GM21515 (cell line): Measurements from ENCODE around the gene SOD2.
"Not testable (repeated sequence)": the region's sequence is repeated elsewhere in the genome, so short reads cannot be mapped to it uniquely, and the experiment has no call there.

ENCODE experiments used
- ATAC-seq: cut with Tn5 transposase; IDR thresholded peaks from one replicate; pipeline ENCODE4 v1.9.1; 2021; ENCODE audit not compliant: unreplicated experiment

Gene SOD2

DNA sequence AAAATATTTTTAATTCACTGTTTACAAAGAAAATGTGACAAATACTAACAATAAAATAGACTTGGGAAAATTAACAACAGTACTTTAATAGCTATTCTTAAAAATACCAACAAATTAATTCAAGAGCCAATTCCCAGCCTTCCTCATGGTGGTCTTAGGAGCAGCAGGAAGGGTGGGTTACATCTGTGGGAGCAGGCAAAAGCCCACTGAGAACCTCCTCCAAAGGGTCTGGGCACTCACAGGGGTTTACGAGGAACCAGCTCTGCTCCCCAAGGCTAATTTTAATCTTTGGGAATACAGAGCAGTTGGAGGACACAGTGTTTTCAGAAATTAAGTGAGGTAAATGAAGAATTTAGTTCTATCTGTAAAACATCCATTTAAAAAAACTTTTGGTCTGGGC is 10.2 kb downstream of the SOD2 start:
- no peak for ATAC-seq

DNA sequence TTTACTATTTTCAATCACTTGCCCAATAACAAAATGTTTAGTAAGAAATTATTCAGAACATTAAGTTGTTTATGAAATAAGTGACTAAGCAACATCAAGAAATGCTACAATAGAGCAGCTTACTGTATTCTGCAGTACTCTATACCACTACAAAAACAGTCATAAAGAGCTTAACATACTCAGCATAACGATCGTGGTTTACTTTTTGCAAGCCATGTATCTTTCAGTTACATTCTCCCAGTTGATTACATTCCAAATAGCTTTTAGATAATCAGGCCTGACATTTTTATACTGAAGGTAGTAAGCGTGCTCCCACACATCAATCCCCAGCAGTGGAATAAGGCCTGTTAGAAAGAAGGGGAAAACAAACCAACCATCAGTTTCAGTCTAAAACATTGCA is 10.7 kb downstream of the SOD2 start:
- ATAC-seq, result no peak

GRCh38 chr6:159681191-159681880 is 11.7 kb downstream of the SOD2 start:
- no peak for ATAC-seq

GRCh38 chr6:159680104-159680503 is 12.9 kb downstream of the SOD2 start:
- ATAC-seq, result no peak

- ATAC-seq, result no peak
These were observed 13.7 kb downstream of the SOD2 start for GRCh38 chr6:159679091-159680077.

DNA sequence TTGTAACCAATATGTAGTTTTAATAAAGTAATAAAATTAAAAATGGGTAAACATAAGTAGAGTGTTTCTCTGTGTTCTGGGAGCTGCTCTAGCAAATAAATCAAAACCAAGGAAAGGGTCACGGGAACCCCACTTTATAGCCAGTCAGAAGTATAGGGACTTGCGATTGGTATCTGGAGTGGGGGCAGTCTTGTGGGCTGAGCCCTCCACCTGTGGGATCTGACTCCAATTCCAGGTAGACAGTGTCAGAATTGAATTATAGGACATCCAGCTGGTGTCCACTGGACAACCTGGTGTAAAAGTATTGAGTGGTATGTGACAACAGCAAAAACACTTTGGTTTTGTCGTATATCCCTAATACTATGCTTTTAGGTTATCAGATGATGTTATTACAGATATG is 14.5 kb downstream of the SOD2 start:
- ATAC-seq, result no peak

DNA sequence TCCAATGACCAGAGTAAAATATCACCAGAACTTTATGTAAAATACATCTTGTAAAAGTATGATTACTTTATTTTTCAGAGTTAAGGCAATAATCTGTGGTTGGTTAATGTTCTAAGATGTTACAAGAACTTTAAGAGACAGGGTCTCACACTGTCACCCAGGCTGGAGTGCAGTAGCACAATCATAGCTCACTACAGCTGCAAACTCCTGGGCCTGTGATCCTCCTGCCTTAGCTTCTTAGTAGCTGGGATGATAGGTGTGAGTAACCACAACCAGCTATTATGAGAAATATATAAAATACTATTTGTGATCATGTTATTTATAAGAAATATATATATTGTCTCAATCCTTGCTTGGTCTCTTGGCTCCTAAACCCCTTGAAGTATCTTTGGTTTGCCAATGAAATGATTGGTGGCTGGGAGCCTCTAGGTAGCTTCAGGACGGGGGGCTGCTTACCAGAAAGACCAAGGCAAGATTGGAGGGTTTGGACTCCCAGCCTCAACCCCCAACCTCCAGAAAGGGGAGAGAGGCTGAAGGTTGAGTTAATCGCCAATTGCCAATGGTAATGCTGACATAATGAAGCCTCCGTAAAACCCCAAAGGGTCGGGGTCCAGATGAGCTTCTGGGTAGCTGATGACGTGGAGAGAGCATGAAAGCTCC is 15.4 kb downstream of the SOD2 start:
- no peak for ATAC-seq

GRCh38 chr6:159676890-159677505 is 16.0 kb downstream of the SOD2 start:
- no peak for ATAC-seq

GRCh38 chr6:159676236-159676635 is 16.8 kb downstream of the SOD2 start:
- not testable (repeated sequence) for ATAC-seq

DNA sequence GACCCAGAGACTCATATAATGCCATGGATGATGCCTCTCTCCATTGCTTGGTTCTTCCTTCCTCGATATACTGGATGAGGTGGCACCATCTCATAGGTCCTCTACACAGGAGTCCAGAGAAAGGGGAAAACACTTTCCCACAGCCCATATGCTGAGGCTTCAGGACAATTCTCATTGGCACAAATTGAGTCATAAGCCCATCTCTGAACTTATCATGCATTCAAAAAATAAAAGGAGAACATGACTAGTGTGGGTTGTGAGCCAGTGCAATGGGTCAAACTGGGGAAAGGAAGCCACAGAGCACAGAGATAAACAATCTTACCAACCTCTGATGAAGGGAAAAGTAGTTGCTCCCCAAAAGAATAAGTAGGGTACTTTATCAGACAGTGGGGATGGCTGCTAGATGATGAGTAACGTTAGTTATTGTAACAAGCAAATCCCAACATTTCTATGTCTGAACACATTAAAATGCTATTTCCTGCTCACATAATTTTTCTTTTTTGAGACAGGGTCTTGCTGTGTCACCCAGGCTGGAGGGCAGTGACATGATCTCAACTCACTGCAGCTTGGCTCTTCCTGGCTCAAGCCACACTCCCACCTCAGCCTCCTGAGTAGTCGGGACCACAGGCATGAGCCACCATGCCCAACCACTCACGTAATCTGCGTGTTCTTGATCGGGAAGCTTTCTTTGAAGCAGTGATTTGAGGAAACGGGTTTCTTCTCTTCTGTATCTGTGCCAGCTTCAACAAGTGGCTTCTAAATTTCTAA is 27.0 kb downstream of the SOD2 start:
- ATAC-seq, result no peak

GRCh38 chr6:159663368-159663889 is 29.6 kb downstream of the SOD2 start:
- not testable (repeated sequence) for ATAC-seq

DNA sequence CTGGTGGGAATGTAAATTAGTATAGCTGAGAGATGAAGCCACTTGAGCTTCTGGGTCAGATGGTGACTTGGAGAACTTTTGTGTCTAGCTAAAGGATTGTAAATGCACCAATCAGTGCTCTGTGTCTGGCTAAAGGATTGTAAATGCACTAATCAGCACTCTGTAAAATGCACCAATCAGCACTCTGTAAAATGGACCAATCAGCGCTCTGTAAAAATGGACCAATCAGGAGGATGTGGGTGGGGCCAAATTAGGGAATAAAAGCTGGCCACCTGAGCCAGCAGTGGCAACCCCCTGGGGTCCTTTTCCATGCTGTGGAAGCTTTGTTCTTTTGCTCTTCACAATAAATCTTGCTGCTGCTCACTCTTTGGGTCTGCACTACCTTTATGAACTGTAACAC is 31.1 kb downstream of the SOD2 start:
- not testable (repeated sequence) for ATAC-seq

DNA sequence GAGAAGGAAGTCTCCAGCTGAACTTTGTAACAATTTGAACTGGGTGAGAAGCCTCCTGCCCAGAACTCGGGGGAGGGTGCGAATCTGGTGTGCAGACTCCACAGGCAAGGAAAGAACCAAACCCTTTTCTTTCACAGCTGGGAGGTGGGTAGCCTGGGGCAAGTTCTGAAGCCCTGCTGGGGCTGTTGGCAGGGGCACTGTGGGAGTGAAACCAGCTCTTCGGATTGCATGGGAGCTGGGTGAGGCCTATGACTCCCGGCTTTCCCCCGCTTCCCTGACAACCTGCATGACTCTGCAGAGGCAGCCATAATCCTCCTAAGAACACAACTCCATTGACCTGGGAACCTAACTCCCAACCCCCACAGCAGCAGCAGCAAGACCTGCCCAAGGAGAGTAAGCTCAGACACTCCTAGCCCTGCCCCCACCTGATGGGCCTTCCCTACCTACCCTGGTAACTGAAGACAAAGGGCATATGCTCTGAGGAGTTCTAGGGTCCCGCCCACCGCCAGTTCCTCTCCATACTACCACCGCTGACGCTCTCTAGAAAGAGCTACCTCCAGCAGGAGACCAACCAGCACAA is 37.5 kb downstream of the SOD2 start:
- ATAC-seq, result no peak

DNA sequence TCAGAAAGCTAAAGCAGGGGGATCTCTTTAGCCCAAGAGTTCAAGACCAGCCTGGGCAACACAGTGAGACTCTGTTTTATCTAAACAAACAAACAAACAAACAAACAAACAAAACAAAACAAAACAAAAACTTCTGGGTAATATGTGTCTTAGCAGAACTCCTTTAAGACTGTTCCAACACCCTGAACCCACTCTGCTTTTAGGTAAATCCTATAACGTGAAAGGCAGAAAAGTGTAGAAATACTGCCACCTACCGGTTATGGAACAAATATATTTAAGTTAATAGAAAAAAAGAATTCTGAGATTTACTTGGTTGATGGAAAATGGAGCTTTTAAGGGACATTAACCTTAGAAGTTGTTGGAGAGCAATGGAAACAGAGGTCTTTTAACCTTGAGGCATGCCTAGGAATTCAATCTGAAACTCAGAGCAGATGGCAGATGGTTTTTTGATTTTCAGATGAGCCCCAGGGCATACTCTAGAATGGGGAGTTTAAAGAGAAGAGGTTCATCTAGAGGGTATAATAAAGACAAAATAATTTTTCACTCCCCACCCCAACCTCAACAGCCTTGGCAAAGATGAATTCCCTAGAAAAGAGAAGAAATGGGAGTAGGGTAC is 38.5 kb downstream of the SOD2 start:
- ATAC-seq, result no peak

DNA sequence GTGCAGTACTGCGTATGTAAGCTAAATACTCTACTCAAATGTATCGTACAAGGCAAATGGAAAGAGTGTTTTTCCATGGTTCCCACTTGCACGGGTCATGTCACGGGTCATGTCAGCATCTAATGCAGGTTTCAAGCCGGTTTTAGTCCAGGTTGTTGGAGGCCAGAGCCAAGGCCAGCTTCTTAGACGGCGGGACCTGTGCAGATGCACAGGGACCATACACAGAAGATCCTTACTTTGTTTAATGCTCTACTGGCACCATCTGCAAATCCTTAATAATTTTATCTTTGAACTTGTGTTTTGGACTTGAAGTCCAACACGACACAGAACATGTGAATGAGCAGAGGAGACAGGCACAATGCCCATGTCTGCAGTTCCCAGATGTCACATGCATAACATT is 42.7 kb downstream of the SOD2 start:
- no peak for ATAC-seq

DNA sequence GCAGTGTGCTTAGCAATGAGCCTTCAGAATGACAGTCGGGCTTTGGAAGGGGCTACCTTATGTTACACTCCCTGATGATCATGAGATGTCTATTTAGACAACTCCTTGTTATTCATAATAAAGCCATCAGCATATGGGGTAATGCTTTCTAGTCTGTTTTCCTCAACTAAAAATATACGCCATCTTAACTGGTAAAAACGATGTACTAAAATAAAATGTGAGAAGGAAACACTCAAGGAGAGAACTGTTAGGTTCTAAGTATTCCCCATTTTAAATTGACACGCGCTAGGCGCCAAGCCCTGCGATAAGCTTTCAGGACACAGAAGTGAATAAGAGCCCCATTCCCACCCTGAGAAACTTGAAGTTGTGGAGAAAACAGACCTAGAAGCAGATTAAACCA is 43.6 kb downstream of the SOD2 start:
- ATAC-seq, result no peak

DNA sequence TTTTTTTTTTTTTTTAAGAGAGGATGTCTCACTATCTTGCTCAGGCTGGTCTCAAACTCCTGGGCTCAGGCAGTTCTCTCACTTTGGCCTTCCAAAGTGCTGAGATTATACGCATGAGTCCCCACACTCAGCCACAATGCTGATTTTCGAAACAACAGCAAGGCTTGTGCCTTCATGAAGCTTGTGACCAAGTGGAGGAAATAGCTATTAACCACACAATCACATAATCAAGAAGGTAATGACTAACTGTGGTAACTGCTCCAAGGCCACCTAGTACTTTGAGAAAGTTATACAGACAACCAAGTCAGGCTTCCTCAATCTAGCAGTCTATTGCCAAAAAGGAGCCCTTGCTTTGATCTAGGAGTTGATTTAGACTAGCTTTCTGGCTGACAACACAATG is 46.3 kb downstream of the SOD2 start:
- peak; percentile 88 for ATAC-seq

GRCh38 chr6:159646116-159646515 is 46.9 kb downstream of the SOD2 start:
- no peak for ATAC-seq

- ATAC-seq, result no peak
These were observed 47.4 kb downstream of the SOD2 start for GRCh38 chr6:159645640-159646039.
